HCT116 (cell line): Measurements from ENCODE around the gene ANO9. TPM values are rescaled to one million over a fixed set of nuclear protein-coding genes. Genes with fewer than 3 reads are reported as not detected.

Source experiments
- ATAC-seq: fragments of 200-7000 bp; cut with Tn5 transposase; 2 replicates; pipeline ENCODE4 v1.9.1; 2020; ENCODE audit warnings: mild to moderate bottlenecking, moderate library complexity
- BruUV-seq: library from RNA; stranded (reverse); fragments of 400-500 nt; replicated peaks from 2 replicates; lab custom pipeline; 2021; lab: Mats Ljungman, UMichigan
- CTCF ChIA-PET: fragments of 300-600 bp; sonication (Branson Sonifier 250); formaldehyde crosslinking; loops from one replicate; lab custom pipeline; 2021; ENCODE audit warnings: antibody characterized with exemption; lab: Charles Lee
- POLR2A ChIA-PET: fragments of 300-600, 350-600 bp; sonication (Branson Sonifier 250); formaldehyde crosslinking; loops from one replicate; lab custom pipeline; 2021; ENCODE audit warnings: antibody characterized with exemption; lab: Charles Lee
- RAD21 ChIA-PET, 2 experiments: fragments of 300-600 bp; sonication (Branson Sonifier 250); formaldehyde crosslinking; loops; one replicate each; lab custom pipeline; 2023; ENCODE audit warnings: low total read pairs in 2 of 2; ENCODE audit not compliant: uncharacterized antibody in 2 of 2, unreplicated experiment in 2 of 2, low non-redundant PET in 1 of 2; lab: Charles Lee
- DNase-seq: peaks from one replicate; pipeline ENCODE4 v3.0.0-alpha.2; 2010; ENCODE audit warnings: low read depth, low spot score
- H2AFZ ChIP-seq: fragments of 200-600 bp; shearing (Covaris generic), sonication (generic); 2 replicates; pipeline ENCODE4 v1.6.1; 2017; ENCODE audit warnings: low read depth, mixed run types, mixed read lengths, antibody characterized with exemption, low read length; ENCODE audit not compliant: poor library complexity, severe bottlenecking
- H3K27ac ChIP-seq: 2 replicates; pipeline ENCODE4 v1.5.1; 2012; ENCODE audit warnings: low read depth, low read length
- H3K27me3 ChIP-seq: fragments of 200-600 bp; sonication (generic); 2 replicates; pipeline ENCODE4 v1.6.1; 2016; ENCODE audit warnings: mixed run types, low read length, mixed read lengths; ENCODE audit not compliant: insufficient read depth
- H3K36me3 ChIP-seq, 2 experiments: fragments of 200-500 bp in 1 of 2; fragments of 200-600 bp in 1 of 2; sonication (Bioruptor generic) in 1 of 2; sonication (generic) in 1 of 2; 2 replicates each; pipeline versions ENCODE4 v1.5.1 to v1.6.1; 2014 to 2016; ENCODE audit warnings: low read length in 2 of 2, inconsistent platforms in 1 of 2, mixed read lengths in 1 of 2, mixed run types in 1 of 2; ENCODE audit not compliant: insufficient read depth in 2 of 2, control insufficient read depth in 1 of 2
- H3K4me1 ChIP-seq, 2 experiments: fragments of 200-600 bp in 1 of 2; sonication (generic) in 1 of 2; 2 replicates each; pipeline versions ENCODE4 v1.5.1 to v1.6.1; 2012 to 2017; ENCODE audit warnings: low read length in 2 of 2, inconsistent platforms in 1 of 2, mild to moderate bottlenecking in 1 of 2, mixed read lengths in 1 of 2, mixed run types in 1 of 2, moderate library complexity in 1 of 2; ENCODE audit not compliant: insufficient read depth in 2 of 2, control insufficient read depth in 1 of 2
- H3K4me2 ChIP-seq: fragments of 200-600 bp; sonication (generic); 2 replicates; pipeline ENCODE4 v1.6.1; 2017; ENCODE audit warnings: mixed run types, low read length, mixed read lengths
- H3K4me3 ChIP-seq, 2 experiments: fragments of 200-600 bp in 1 of 2; sonication (generic) in 1 of 2; replicated peaks in 1 of 2; 2 replicates each; pipeline ENCODE4 v1.5.1; 2011 to 2016; ENCODE audit warnings: low read length in 2 of 2, control low read depth in 1 of 2, low read depth in 1 of 2, mild to moderate bottlenecking in 1 of 2, mixed read lengths in 1 of 2, mixed run types in 1 of 2
- H3K79me2 ChIP-seq: fragments of 200-600 bp; sonication (generic); 2 replicates; pipeline ENCODE4 v1.6.1; 2017; ENCODE audit warnings: mild to moderate bottlenecking, mixed run types, low read length, moderate library complexity, mixed read lengths; ENCODE audit not compliant: insufficient read depth
- H3K9ac ChIP-seq: fragments of 200-600 bp; sonication (generic); 2 replicates; pipeline ENCODE4 v1.6.1; 2016; ENCODE audit warnings: low read length, mixed read lengths
- H3K9me2 ChIP-seq: fragments of 200-600 bp; sonication (generic), shearing (Covaris generic); 2 replicates; pipeline ENCODE4 v1.6.1; 2017; ENCODE audit warnings: mixed run types, mild to moderate bottlenecking, moderate library complexity; ENCODE audit not compliant: insufficient read depth
- H3K9me3 ChIP-seq, 2 experiments: fragments of 200-500 bp in 1 of 2; fragments of 200-600 bp in 1 of 2; sonication (Bioruptor generic) in 1 of 2; sonication (generic) in 1 of 2; 2 replicates each; pipeline ENCODE4 v1.6.1; 2014 to 2017; ENCODE audit warnings: low read length in 2 of 2, mixed read lengths in 2 of 2, inconsistent platforms in 1 of 2, low read depth in 1 of 2, mild to moderate bottlenecking in 1 of 2, mixed run types in 1 of 2, moderate library complexity in 1 of 2; ENCODE audit not compliant: control insufficient read depth in 1 of 2, insufficient read depth in 1 of 2
- H4K20me1 ChIP-seq: fragments of 200-600 bp; sonication (generic), shearing (Covaris generic); 2 replicates; pipeline ENCODE4 v1.6.1; 2017; ENCODE audit warnings: mixed run types, mild to moderate bottlenecking, moderate library complexity; ENCODE audit not compliant: insufficient read depth
- CBX3 ChIP-seq: IDR thresholded peaks from 2 replicates; pipeline ENCODE4 v1.6.1; 2012; ENCODE audit warnings: low read depth
- CEBPB ChIP-seq: IDR thresholded peaks from 2 replicates; pipeline ENCODE4 v1.6.1; 2012; ENCODE audit warnings: low read depth
- ELF1 ChIP-seq: IDR thresholded peaks from 2 replicates; pipeline ENCODE4 v1.6.1; 2012; ENCODE audit warnings: low read depth, borderline replicate concordance
- FOSL1 ChIP-seq: IDR thresholded peaks from 2 replicates; pipeline ENCODE4 v1.6.1; 2012; ENCODE audit warnings: low read depth
- POLR2A ChIP-seq: IDR thresholded peaks from 2 replicates; pipeline ENCODE4 v1.7.0; 2011; ENCODE audit warnings: borderline replicate concordance; ENCODE audit not compliant: insufficient read depth, insufficient read length; ENCODE audit errors: extremely low read depth
- RAD21 ChIP-seq: IDR thresholded peaks from 2 replicates; pipeline ENCODE4 v1.6.1; 2012; ENCODE audit warnings: low read depth, mild to moderate bottlenecking
- SIN3A ChIP-seq: IDR thresholded peaks from 2 replicates; pipeline ENCODE4 v1.6.1; 2012; ENCODE audit warnings: low read depth
- SP1 ChIP-seq: IDR thresholded peaks from 2 replicates; pipeline ENCODE4 v1.6.1; 2012; ENCODE audit warnings: low read depth
- TCF7L2 ChIP-seq: IDR thresholded peaks from 2 replicates; pipeline ENCODE4 v1.7.0; 2011; ENCODE audit warnings: borderline replicate concordance, inconsistent platforms; ENCODE audit not compliant: insufficient read depth, insufficient read length; ENCODE audit errors: extremely low read depth
- YY1 ChIP-seq: IDR thresholded peaks from 2 replicates; pipeline ENCODE4 v1.6.1; 2011; ENCODE audit warnings: low read length, low read depth, moderate library complexity, mild to moderate bottlenecking; ENCODE audit not compliant: insufficient replicate concordance; ENCODE audit errors: extremely low read depth
- ZFX ChIP-seq: fragments of 450-650 bp; IDR thresholded peaks from 2 replicates; pipeline ENCODE4 v1.6.1; 2017
- intact Hi-C: fragments of 100-400 bp; cut with micrococcal nuclease; formaldehyde crosslinking; loops from 2 replicates; pipeline ENCODE4 v1.10.0; 2022
- total RNA-seq: library from RNA; stranded (reverse); gene quantifications from one replicate; pipeline ENCODE4 v1.2.1, GENCODE V29; 2021; ENCODE audit not compliant: unreplicated experiment
- TF ChIP-seq, protein P1 (sequence below), 3 experiments: fragments of 200-600 bp in 1 of 3; sonication (generic) in 1 of 3; IDR thresholded peaks in 2 of 3; conservative IDR thresholded peaks in 1 of 3; 2 replicates each; pipeline ENCODE4 v1.5.1; 2012 to 2017; ENCODE audit warnings: low read depth in 2 of 3, low read length in 2 of 3, antibody characterized with exemption in 1 of 3, borderline replicate concordance in 1 of 3, control low read depth in 1 of 3, mild to moderate bottlenecking in 1 of 3, mixed read lengths in 1 of 3, mixed run types in 1 of 3, moderate library complexity in 1 of 3; ENCODE audit not compliant: insufficient read depth in 1 of 3
- TF ChIP-seq, protein P2 (sequence below): IDR thresholded peaks from 2 replicates; pipeline ENCODE4 v1.6.1; 2011; ENCODE audit warnings: mild to moderate bottlenecking, low read length, moderate library complexity; ENCODE audit not compliant: insufficient replicate concordance; ENCODE audit errors: extremely low read depth
- TF ChIP-seq, protein P3 (sequence below): IDR thresholded peaks from 2 replicates; pipeline ENCODE4 v1.6.1; 2012

ANO9 gene
- total RNA-seq, 1 experiment from 2014 or later, result 70.3 TPM

DNA sequence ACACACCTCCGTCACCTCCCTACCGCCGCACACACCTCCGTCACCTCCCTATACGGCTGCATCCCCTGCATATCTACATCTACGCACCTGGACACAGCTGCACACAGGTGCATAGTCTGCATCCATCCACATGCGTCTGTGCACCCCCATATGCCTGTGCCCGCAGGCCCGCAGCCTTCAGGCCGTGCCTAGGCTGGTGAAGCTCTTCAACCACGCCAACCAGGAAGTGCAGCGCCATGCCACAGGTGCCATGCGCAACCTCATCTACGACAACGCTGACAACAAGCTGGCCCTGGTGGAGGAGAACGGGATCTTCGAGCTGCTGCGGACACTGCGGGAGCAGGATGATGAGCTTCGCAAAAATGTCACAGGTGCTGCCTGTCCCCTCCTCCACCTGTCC is 43.0 kb downstream of the ANO9 start (continued):
- TF ChIP-seq, protein P1, sequence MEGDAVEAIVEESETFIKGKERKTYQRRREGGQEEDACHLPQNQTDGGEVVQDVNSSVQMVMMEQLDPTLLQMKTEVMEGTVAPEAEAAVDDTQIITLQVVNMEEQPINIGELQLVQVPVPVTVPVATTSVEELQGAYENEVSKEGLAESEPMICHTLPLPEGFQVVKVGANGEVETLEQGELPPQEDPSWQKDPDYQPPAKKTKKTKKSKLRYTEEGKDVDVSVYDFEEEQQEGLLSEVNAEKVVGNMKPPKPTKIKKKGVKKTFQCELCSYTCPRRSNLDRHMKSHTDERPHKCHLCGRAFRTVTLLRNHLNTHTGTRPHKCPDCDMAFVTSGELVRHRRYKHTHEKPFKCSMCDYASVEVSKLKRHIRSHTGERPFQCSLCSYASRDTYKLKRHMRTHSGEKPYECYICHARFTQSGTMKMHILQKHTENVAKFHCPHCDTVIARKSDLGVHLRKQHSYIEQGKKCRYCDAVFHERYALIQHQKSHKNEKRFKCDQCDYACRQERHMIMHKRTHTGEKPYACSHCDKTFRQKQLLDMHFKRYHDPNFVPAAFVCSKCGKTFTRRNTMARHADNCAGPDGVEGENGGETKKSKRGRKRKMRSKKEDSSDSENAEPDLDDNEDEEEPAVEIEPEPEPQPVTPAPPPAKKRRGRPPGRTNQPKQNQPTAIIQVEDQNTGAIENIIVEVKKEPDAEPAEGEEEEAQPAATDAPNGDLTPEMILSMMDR (IDR thresholded peaks at IDR 0.05 in 2 of 3, conservative IDR thresholded peaks at IDR 0.05 in 1 of 3; ENCODE audit: borderline replicate concordance in 1 of 3, insufficient read depth in 1 of 3, low read depth in 2 of 3, low read length in 2 of 3), result no peak
- no peak for TF ChIP-seq CBX3

DNA sequence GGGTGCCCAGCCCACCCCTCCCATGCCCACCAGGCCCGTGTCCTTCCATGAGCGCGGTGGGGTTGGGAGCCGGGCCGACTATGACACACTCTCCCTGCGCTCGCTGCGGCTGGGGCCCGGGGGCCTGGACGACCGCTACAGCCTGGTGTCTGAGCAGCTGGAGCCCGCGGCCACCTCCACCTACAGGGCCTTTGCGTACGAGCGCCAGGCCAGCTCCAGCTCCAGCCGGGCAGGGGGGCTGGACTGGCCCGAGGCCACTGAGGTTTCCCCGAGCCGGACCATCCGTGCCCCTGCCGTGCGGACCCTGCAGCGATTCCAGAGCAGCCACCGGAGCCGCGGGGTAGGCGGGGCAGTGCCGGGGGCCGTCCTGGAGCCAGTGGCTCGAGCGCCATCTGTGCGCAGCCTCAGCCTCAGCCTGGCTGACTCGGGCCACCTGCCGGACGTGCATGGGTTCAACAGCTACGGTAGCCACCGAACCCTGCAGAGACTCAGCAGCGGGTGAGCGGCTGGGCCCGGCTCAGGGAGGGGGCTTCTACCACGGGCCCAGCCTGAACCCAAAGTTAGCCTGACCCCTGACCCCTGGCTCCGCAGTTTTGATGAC is 44.8 kb downstream of the ANO9 start:
- H3K27ac ChIP-seq, result peak overlapping the region; percentile 32; the same call in 1 of the 2 replicates
- H3K9ac ChIP-seq, result no peak overlapping the region
- no peak overlapping the region for H2AFZ ChIP-seq
- POLR2A ChIA-PET, result no interaction called here
- no TSS peak for BruUV-seq
- peaks cover 37% of the 10 kb centered on the region for H3K79me2 ChIP-seq
- RAD21 ChIA-PET, result no interaction called here
- H3K9me3 ChIP-seq, result no peaks in the 10 kb centered on the region
- no peak for TF ChIP-seq YY1
- no peak for TF ChIP-seq POLR2A
- TF ChIP-seq, protein P1 (IDR thresholded peaks at IDR 0.05 in 2 of 3, conservative IDR thresholded peaks at IDR 0.05 in 1 of 3; ENCODE audit: borderline replicate concordance in 1 of 3, insufficient read depth in 1 of 3, low read depth in 2 of 3, low read length in 2 of 3), result no peak
- no peak for TF ChIP-seq FOSL1
- TF ChIP-seq, protein P2, sequence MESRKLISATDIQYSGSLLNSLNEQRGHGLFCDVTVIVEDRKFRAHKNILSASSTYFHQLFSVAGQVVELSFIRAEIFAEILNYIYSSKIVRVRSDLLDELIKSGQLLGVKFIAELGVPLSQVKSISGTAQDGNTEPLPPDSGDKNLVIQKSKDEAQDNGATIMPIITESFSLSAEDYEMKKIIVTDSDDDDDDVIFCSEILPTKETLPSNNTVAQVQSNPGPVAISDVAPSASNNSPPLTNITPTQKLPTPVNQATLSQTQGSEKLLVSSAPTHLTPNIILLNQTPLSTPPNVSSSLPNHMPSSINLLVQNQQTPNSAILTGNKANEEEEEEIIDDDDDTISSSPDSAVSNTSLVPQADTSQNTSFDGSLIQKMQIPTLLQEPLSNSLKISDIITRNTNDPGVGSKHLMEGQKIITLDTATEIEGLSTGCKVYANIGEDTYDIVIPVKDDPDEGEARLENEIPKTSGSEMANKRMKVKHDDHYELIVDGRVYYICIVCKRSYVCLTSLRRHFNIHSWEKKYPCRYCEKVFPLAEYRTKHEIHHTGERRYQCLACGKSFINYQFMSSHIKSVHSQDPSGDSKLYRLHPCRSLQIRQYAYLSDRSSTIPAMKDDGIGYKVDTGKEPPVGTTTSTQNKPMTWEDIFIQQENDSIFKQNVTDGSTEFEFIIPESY, result no peak
- TF ChIP-seq RAD21, result no peak
- TF ChIP-seq SIN3A, result no peak
- TF ChIP-seq, protein P3, sequence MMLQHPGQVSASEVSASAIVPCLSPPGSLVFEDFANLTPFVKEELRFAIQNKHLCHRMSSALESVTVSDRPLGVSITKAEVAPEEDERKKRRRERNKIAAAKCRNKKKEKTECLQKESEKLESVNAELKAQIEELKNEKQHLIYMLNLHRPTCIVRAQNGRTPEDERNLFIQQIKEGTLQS, result no peak
- no peak for TF ChIP-seq SP1
- TF ChIP-seq CBX3, result no peak
- no peak for TF ChIP-seq ELF1
- TF ChIP-seq ZFX, result no peak
- TF ChIP-seq CEBPB, result no peak
- TF ChIP-seq TCF7L2, result no peak
- no peaks in the 10 kb centered on the region for H3K27me3 ChIP-seq
- peaks cover 21 to 36% of the 10 kb centered on the region in 2 experiments for H3K4me1 ChIP-seq
- CTCF ChIA-PET, result no interaction called here
- intact Hi-C loops, result loop anchor here (10.0 kb wide), 1 partner anchor 92 kb away; the partner anchor contains the start of gene IFITM2
- ATAC-seq (no peak), DNase-seq (no peak)
- H3K36me3 ChIP-seq, result peaks cover 7 to 36% of the 10 kb centered on the region in 2 experiments; a peak in 3 of 4 replicates
- no peak overlapping the region for H3K4me2 ChIP-seq
- H3K4me3 ChIP-seq, result no peak overlapping the region
- no peaks in the 10 kb centered on the region for H3K9me2 ChIP-seq
- H4K20me1 ChIP-seq, result no peaks in the 10 kb centered on the region
